Uterus (tissue), 2 donors: ENCODE measurements around the gene FARS2.

Experiments used
- CTCF ChIP-seq, 4 experiments: fragments of 200-600 bp in 2 of 4; fragments of 450-650 bp in 2 of 4; sonication (generic) in 2 of 4; IDR thresholded peaks; one replicate each; pipeline ENCODE4 v1.5.1; 2016 to 2019; ENCODE audit warnings: antibody characterized with exemption in 4 of 4, mild to moderate bottlenecking in 2 of 4, moderate library complexity in 1 of 4
- POLR2A ChIP-seq, 2 donors: fragments of 450-650 bp; IDR thresholded peaks; one replicate each; pipeline ENCODE4 v1.6.1; 2016; ENCODE audit warnings: antibody characterized with exemption in 2 of 2, mild to moderate bottlenecking in 1 of 2, moderate library complexity in 1 of 2

GRCh38 chr6:5277589-5277988, 16.3 kb downstream of the FARS2 start:
- TF ChIP-seq CTCF (IDR thresholded peaks at IDR 0.05), result no peak
- no peak for TF ChIP-seq POLR2A (IDR thresholded peaks at IDR 0.05)
